Small intestine (tissue), 7 donors: Measurements from ENCODE around the gene SEC61A2. TPM values are rescaled to one million over a fixed set of nuclear protein-coding genes. Genes with fewer than 3 reads are reported as not detected.

Experiments
- DNase-seq, 2 donors: peaks; one replicate each; pipeline versions ENCODE4 v3.0.0 to v3.0.0-alpha.2; 2013
- FAIRE-seq: peaks from 2 replicates; lab custom pipeline; 2012; peaks lifted over from hg19 to GRCh38; lab: Jason Lieb, UNC
- H3K27ac ChIP-seq, 3 donors: one replicate each; pipeline ENCODE4 v1.5.1; 2013; ENCODE audit warnings: low read length in 2 of 3, mild to moderate bottlenecking in 2 of 3, control low read depth in 1 of 3, inconsistent platforms in 1 of 3, low read depth in 1 of 3, moderate library complexity in 1 of 3
- H3K27me3 ChIP-seq, 3 donors: one replicate each; pipeline ENCODE4 v1.6.1; 2013; ENCODE audit warnings: low read length in 3 of 3, inconsistent platforms in 1 of 3; ENCODE audit not compliant: control insufficient read depth in 3 of 3, insufficient read depth in 3 of 3
- H3K36me3 ChIP-seq, 3 donors: one replicate each; pipeline ENCODE4 v1.6.1; 2013; ENCODE audit warnings: low read length in 3 of 3, inconsistent platforms in 1 of 3, low read depth in 1 of 3, mild to moderate bottlenecking in 1 of 3, moderate library complexity in 1 of 3; ENCODE audit not compliant: control insufficient read depth in 3 of 3, insufficient read depth in 2 of 3
- H3K4me1 ChIP-seq, 3 donors: one replicate each; pipeline ENCODE4 v1.6.1; 2013; ENCODE audit warnings: low read length in 2 of 3, inconsistent platforms in 1 of 3, low read depth in 1 of 3, mild to moderate bottlenecking in 1 of 3, moderate library complexity in 1 of 3; ENCODE audit not compliant: control insufficient read depth in 3 of 3, insufficient read depth in 2 of 3
- H3K4me3 ChIP-seq, 3 donors: one replicate each; pipeline ENCODE4 v1.5.1; 2013; ENCODE audit warnings: low read length in 3 of 3, control low read depth in 1 of 3, inconsistent platforms in 1 of 3, low read depth in 1 of 3, mild to moderate bottlenecking in 1 of 3, moderate library complexity in 1 of 3
- H3K9me3 ChIP-seq, 2 donors: one replicate each; pipeline ENCODE4 v1.6.1; 2013; ENCODE audit warnings: low read depth in 1 of 2, low read length in 1 of 2; ENCODE audit not compliant: control insufficient read depth in 2 of 2, insufficient read depth in 1 of 2
- WGBS, 3 donors: extraction: QIAGEN DNeasy Blood & Tissue Kit; methylation state at CpG; one replicate each; pipeline ENCODE4 v1.1.7; 2013; 5-methylcytosine and 5-hydroxymethylcytosine counted together
- polyA plus RNA-seq, 4 donors: library from polyadenylated mRNA; stranded (reverse) in 3 of 4; unstranded in 1 of 4; fragments of 200-250 nt in 3 of 4; fragments of 120-200 nt in 1 of 4; gene quantifications; one replicate each; pipeline versions ENCODE4 v1.2.1 to v1.2.3, GENCODE V29; 2013
- donor health status: healthy with polysubstance abuse.
- donor health status: control.
- donor health status: control.
- donor health status: Bipolar disorder and iron deficiency.
- donor health status: healthy.

The SEC61A2 gene
- polyA plus RNA-seq, 4 donors = 1.4 to 7.4 (median 2.8) TPM

- 88 to 95% (median 88%) methylated on average over 3 of the region's 3 CpGs for WGBS, 3 donors
- FAIRE-seq (no peak), DNase-seq (no peak)
- Histone ChIP-seq H3K4me3 (no peak overlapping the region), H3K36me3 (peaks cover 0 to 48% (median 7%) of the 10 kb centered on the region in 3 donors), H3K4me1 (no peaks in the 10 kb centered on the region), H3K9me3 (no peaks in the 10 kb centered on the region), H3K27me3 (no peaks in the 10 kb centered on the region), H3K27ac (no peak overlapping the region)
Observed at GRCh38 chr10:12205082-12205481, 75.6 kb downstream of the SEC61A2 start.

GRCh38 chr10:12207114-12207513 lies 77.6 kb downstream of the SEC61A2 start:
- no peaks in the 10 kb centered on the region for H3K27me3 ChIP-seq
- H3K27ac ChIP-seq = no peak overlapping the region
- peaks cover 0 to 6% of the 10 kb centered on the region in 2 donors for H3K9me3 ChIP-seq
- WGBS, 3 donors = 75 to 80% (median 76%) methylated on average over 3 of the region's 3 CpGs
- DNase-seq (no peak), FAIRE-seq (no peak)
- no peak overlapping the region for H3K4me3 ChIP-seq
- no peaks in the 10 kb centered on the region for H3K4me1 ChIP-seq
- H3K36me3 ChIP-seq = peaks cover 0 to 51% (median 5%) of the 10 kb centered on the region in 3 donors

GRCh38 chr10:12208460-12208859 lies 79.0 kb downstream of the SEC61A2 start:
- WGBS, 3 donors = 94 to 99% (median 97%) methylated on average over 5 of the region's 5 CpGs
- Histone ChIP-seq H3K4me1 (no peaks in the 10 kb centered on the region), H3K27ac (no peak overlapping the region), H3K27me3 (no peaks in the 10 kb centered on the region), H3K4me3 (no peak overlapping the region), H3K36me3 (peaks cover 0 to 46% (median 9%) of the 10 kb centered on the region in 3 donors), H3K9me3 (peaks cover 0 to 6% of the 10 kb centered on the region in 2 donors)
- no peak for DNase-seq
- no peak for FAIRE-seq

- Histone ChIP-seq H3K4me3 (no peak overlapping the region), H3K4me1 (peaks cover 0 to 7% (median 3%) of the 10 kb centered on the region in 3 donors), H3K36me3 (peaks cover 2 to 33% (median 13%) of the 10 kb centered on the region in 3 donors), H3K27ac (no peak overlapping the region), H3K27me3 (no peaks in the 10 kb centered on the region), H3K9me3 (peaks cover 0 to 6% of the 10 kb centered on the region in 2 donors)
- FAIRE-seq = no peak
- 86 to 89% (median 86%) methylated on average over 3 of the region's 3 CpGs for WGBS, 3 donors
- no peak for DNase-seq
Observed at GRCh38 chr10:12212454-12212853, 83.0 kb downstream of the SEC61A2 start.

GRCh38 chr10:12213621-12214020 lies 84.1 kb downstream of the SEC61A2 start:
- H3K9me3 ChIP-seq = peaks cover 0 to 6% of the 10 kb centered on the region in 2 donors
- FAIRE-seq (no peak), DNase-seq (no peak)
- no peak overlapping the region for H3K27ac ChIP-seq
- peaks cover 2 to 36% (median 19%) of the 10 kb centered on the region in 3 donors for H3K36me3 ChIP-seq
- WGBS, 3 donors = 56 to 66% (median 64%) methylated on average over 3 of the region's 3 CpGs
- H3K4me3 ChIP-seq = no peak overlapping the region
- peaks cover 0 to 7% (median 3%) of the 10 kb centered on the region in 3 donors for H3K4me1 ChIP-seq
- no peaks in the 10 kb centered on the region for H3K27me3 ChIP-seq

GRCh38 chr10:12214093-12214492 lies 84.6 kb downstream of the SEC61A2 start:
- peaks cover 0 to 7% (median 3%) of the 10 kb centered on the region in 3 donors for H3K4me1 ChIP-seq
- H3K27me3 ChIP-seq = no peaks in the 10 kb centered on the region
- DNase-seq = peak in 1 of 2 donors; percentile 36
- FAIRE-seq = no peak
- 44 to 56% (median 54%) methylated on average over 4 of the region's 4 CpGs for WGBS, 3 donors
- H3K36me3 ChIP-seq = peaks cover 3 to 39% (median 21%) of the 10 kb centered on the region in 3 donors
- H3K9me3 ChIP-seq = peaks cover 0 to 6% of the 10 kb centered on the region in 2 donors
- H3K27ac ChIP-seq = no peak overlapping the region
- H3K4me3 ChIP-seq = no peak overlapping the region

- FAIRE-seq (no peak), DNase-seq (peak; percentile 59 to 61)
- H3K4me3 ChIP-seq = no peak overlapping the region
- H3K4me1 ChIP-seq = peaks cover 0 to 7% (median 3%) of the 10 kb centered on the region in 3 donors
- 33 to 35% (median 34%) methylated on average over 6 of the region's 6 CpGs for WGBS, 3 donors
- H3K9me3 ChIP-seq = peaks cover 0 to 6% of the 10 kb centered on the region in 2 donors
- H3K36me3 ChIP-seq = peaks cover 6 to 37% (median 21%) of the 10 kb centered on the region in 3 donors
- H3K27me3 ChIP-seq = no peaks in the 10 kb centered on the region
- no peak overlapping the region for H3K27ac ChIP-seq
Observed at GRCh38 chr10:12214763-12215218, 85.3 kb downstream of the SEC61A2 start.
